IMR-90 (cell line): ENCODE results near the gene TMEM132A.

Experiments used
- BHLHE40 ChIP-seq: fragments of 150-350 bp; IDR thresholded peaks from 2 replicates; pipeline ENCODE4 v1.6.1; 2016; ENCODE audit warnings: mild to moderate bottlenecking, low read depth, low read length
- CEBPB ChIP-seq: IDR thresholded peaks from 2 replicates; pipeline ENCODE4 v1.6.1; 2012; ENCODE audit warnings: low read depth, low read length, improper control_type of control experiment
- MAZ ChIP-seq: IDR thresholded peaks from 2 replicates; pipeline ENCODE4 v1.6.1; 2012; ENCODE audit warnings: low read depth, mild to moderate bottlenecking, low read length, improper control_type of control experiment, moderate library complexity, borderline replicate concordance
- MXI1 ChIP-seq: IDR thresholded peaks from 2 replicates; pipeline ENCODE4 v1.6.1; 2012; ENCODE audit warnings: low read depth, mild to moderate bottlenecking, low read length, moderate library complexity, borderline replicate concordance
- NFE2L2 ChIP-seq: fragments of 150-350 bp; IDR thresholded peaks from 2 replicates; pipeline ENCODE4 v1.6.1; 2016; ENCODE audit warnings: low read depth, mild to moderate bottlenecking, low read length
- POLR2A ChIP-seq: IDR thresholded peaks from 2 replicates; pipeline ENCODE4 v1.6.1; 2012; ENCODE audit warnings: mild to moderate bottlenecking, low read depth, low read length
- RCOR1 ChIP-seq: IDR thresholded peaks from 2 replicates; pipeline ENCODE4 v1.6.1; 2012; ENCODE audit warnings: mild to moderate bottlenecking, low read length, improper control_type of control experiment; ENCODE audit not compliant: insufficient replicate concordance
- RFX5 ChIP-seq: IDR thresholded peaks from 2 replicates; pipeline ENCODE4 v1.8.0; 2012; ENCODE audit warnings: low read depth, mild to moderate bottlenecking, low read length, moderate library complexity
- SMC3 ChIP-seq: fragments of 150-350 bp; IDR thresholded peaks from 2 replicates; pipeline ENCODE4 v1.6.1; 2016; ENCODE audit warnings: low read depth, mild to moderate bottlenecking, antibody characterized with exemption, low read length, moderate library complexity
- TF ChIP-seq, protein P1 (sequence below): conservative IDR thresholded peaks from 2 replicates; pipeline ENCODE4 v1.5.1; 2012; ENCODE audit warnings: mild to moderate bottlenecking, low read depth, low read length, improper control_type of control experiment
- TF ChIP-seq, protein P2 (sequence below): fragments of 150-350 bp; IDR thresholded peaks from 2 replicates; pipeline ENCODE4 v1.6.1; 2017; ENCODE audit warnings: mild to moderate bottlenecking, antibody characterized with exemption, low read length, low read depth

DNA sequence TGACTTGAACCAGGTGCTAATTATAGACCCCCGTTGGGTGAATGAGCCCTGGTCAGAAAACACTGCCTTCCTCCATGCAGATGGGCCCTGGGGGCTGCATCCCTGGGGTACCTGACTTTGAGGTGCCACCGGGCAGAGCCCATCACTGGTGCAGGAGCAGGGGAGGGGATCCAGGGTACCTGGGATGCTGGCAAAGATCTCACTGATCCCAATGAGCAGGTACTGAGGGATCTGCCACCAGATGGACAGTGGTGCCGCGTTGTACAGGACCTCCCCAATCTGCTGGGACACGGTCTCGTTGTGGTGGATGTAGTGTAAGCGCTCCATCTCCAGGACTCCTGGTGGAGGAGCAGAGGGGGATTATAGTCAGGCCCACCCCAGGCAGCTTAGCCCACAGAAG lies 15.0 kb downstream of the TMEM132A start:
- TF ChIP-seq SMC3 (no peak), POLR2A (no peak), RFX5 (no peak), RCOR1 (no peak), BHLHE40 (no peak), CEBPB (no peak), NFE2L2 (no peak), MAZ (no peak), MXI1 (no peak)
- TF ChIP-seq, protein P1, sequence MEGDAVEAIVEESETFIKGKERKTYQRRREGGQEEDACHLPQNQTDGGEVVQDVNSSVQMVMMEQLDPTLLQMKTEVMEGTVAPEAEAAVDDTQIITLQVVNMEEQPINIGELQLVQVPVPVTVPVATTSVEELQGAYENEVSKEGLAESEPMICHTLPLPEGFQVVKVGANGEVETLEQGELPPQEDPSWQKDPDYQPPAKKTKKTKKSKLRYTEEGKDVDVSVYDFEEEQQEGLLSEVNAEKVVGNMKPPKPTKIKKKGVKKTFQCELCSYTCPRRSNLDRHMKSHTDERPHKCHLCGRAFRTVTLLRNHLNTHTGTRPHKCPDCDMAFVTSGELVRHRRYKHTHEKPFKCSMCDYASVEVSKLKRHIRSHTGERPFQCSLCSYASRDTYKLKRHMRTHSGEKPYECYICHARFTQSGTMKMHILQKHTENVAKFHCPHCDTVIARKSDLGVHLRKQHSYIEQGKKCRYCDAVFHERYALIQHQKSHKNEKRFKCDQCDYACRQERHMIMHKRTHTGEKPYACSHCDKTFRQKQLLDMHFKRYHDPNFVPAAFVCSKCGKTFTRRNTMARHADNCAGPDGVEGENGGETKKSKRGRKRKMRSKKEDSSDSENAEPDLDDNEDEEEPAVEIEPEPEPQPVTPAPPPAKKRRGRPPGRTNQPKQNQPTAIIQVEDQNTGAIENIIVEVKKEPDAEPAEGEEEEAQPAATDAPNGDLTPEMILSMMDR: no peak
- TF ChIP-seq, protein P2, sequence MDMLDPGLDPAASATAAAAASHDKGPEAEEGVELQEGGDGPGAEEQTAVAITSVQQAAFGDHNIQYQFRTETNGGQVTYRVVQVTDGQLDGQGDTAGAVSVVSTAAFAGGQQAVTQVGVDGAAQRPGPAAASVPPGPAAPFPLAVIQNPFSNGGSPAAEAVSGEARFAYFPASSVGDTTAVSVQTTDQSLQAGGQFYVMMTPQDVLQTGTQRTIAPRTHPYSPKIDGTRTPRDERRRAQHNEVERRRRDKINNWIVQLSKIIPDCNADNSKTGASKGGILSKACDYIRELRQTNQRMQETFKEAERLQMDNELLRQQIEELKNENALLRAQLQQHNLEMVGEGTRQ: no peak
